ENCODE measurements around the gene MICA. TPM values are rescaled to one million over a fixed set of nuclear protein-coding genes. Genes with fewer than 3 reads are reported as not detected.

The MICA gene
- polyA plus RNA-seq, 1 of the 3 experiments (the other 2 are of a cell fraction): 28.8 TPM

DNA sequence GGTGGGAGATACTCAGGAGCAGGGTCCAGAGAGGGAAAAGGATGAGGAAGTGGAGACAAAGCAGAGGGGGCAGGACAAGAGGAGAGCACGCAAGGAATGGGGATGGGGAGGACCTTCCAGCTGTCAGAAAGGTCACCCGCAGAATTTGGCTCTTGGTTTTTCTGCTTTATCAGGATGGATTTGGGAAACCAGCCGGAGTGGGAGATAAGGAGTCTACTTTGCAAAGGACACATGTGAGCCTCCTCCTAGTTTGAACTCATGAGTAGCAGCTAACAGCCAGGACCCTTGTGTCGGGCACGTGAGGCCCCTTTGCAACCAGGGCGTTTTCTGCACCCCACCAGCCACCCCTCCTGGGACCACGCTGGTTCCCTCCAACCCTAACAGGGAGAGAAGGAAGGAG is 7.6 kb upstream of the MICA start:
- no peaks in the 10 kb centered on the region for H3K9me2 ChIP-seq
- DNase-seq: no peak
- no peak overlapping the region for H2AFZ ChIP-seq (ENCODE audit: low read depth)
- H3F3A ChIP-seq (replicated peaks; ENCODE audit: insufficient read depth): peaks cover 9% of the 10 kb centered on the region
- no peaks in the 10 kb centered on the region for H4K20me1 ChIP-seq (ENCODE audit: insufficient read depth)
- no peak for TF ChIP-seq ELF1 (IDR thresholded peaks at IDR 0.05)
- TF ChIP-seq FOSL2 (IDR thresholded peaks at IDR 0.05; ENCODE audit: borderline replicate concordance, low read depth): no peak
- TF ChIP-seq USF2 (IDR thresholded peaks at IDR 0.05; ENCODE audit: borderline replicate concordance, low read depth, low read length): no peak
- TF ChIP-seq RAD21 (IDR thresholded peaks at IDR 0.05; ENCODE audit: low read length): no peak
- TF ChIP-seq IRF3 (IDR thresholded peaks at IDR 0.05; ENCODE audit: low read depth, low read length): no peak
- TF ChIP-seq EZH2phosphoT487 (IDR thresholded peaks at IDR 0.05; ENCODE audit: borderline replicate concordance, low read depth): no peak
- no peak for TF ChIP-seq MXI1 (IDR thresholded peaks at IDR 0.05; ENCODE audit: low read depth, low read length)
- no peak for TF ChIP-seq ZBTB33 (IDR thresholded peaks at IDR 0.05; ENCODE audit: borderline replicate concordance, low read depth)
- TF ChIP-seq EP300 (IDR thresholded peaks at IDR 0.05; ENCODE audit: borderline replicate concordance in 1 of 2, low read depth in 1 of 2, low read length in 1 of 2): no peak
- TF ChIP-seq, protein P1, sequence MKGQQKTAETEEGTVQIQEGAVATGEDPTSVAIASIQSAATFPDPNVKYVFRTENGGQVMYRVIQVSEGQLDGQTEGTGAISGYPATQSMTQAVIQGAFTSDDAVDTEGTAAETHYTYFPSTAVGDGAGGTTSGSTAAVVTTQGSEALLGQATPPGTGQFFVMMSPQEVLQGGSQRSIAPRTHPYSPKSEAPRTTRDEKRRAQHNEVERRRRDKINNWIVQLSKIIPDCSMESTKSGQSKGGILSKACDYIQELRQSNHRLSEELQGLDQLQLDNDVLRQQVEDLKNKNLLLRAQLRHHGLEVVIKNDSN (IDR thresholded peaks at IDR 0.05; ENCODE audit: borderline replicate concordance, low read depth): no peak
- TF ChIP-seq GABPA (IDR thresholded peaks at IDR 0.05; ENCODE audit: low read depth): no peak
- no peak overlapping the region for H3K27ac ChIP-seq (ENCODE audit: low read depth in 2 of 2, low read length in 1 of 2)
- H3K79me2 ChIP-seq (ENCODE audit: insufficient read depth): peaks cover 3% of the 10 kb centered on the region; the same call in 1 of the 2 replicates
- WGBS (ENCODE audit: low lambda C conversion rate): 60% methylated on average over 5 of the region's 7 CpGs
- H3K27me3 ChIP-seq (ENCODE audit: insufficient read depth): no peaks in the 10 kb centered on the region
- no peaks in the 10 kb centered on the region; a peak in 1 of 4 replicates for H3K4me1 ChIP-seq (ENCODE audit: control insufficient read depth in 1 of 2, insufficient read depth in 2 of 2, low read depth in 1 of 2, low read length in 1 of 2)
- ChIA-PET POLR2A (no interaction called here), CTCF (interaction anchor here (0.7 to 1.6 kb wide), 5 partner anchors 19 to 266 kb away, joined by 3 to 8 read pairs (median 3); no protein-coding TSS in a partner anchor)
- no peak overlapping the region for H3K4me2 ChIP-seq
- H3K9me3 ChIP-seq: no peaks in the 10 kb centered on the region
- H3K4me3 ChIP-seq (ENCODE audit: low read depth in 2 of 2, low read length in 1 of 2): no peak overlapping the region
- no peaks in the 10 kb centered on the region for H3K36me3 ChIP-seq (replicated peaks in 1 of 2; ENCODE audit: control insufficient read depth in 1 of 2, insufficient read depth in 2 of 2, low read length in 1 of 2)
- no peak overlapping the region for H3K9ac ChIP-seq
